GM06990 (cell line): ENCODE results near the gene ARMC7.

Experiments
- DNase-seq: peaks from one replicate; pipeline ENCODE4 v3.0.0-alpha.2; 2011; ENCODE audit not compliant: insufficient read length; ENCODE audit errors: extremely low read depth
- H3K27me3 ChIP-seq: replicated peaks from 2 replicates; pipeline ENCODE4 v1.6.0; 2011; ENCODE audit warnings: low read length; ENCODE audit not compliant: control insufficient read depth, insufficient read depth
- H3K36me3 ChIP-seq: 2 replicates; pipeline ENCODE4 v1.5.1; 2011; ENCODE audit warnings: low read length; ENCODE audit not compliant: control insufficient read depth, insufficient read depth
- H3K4me3 ChIP-seq: replicated peaks from 2 replicates; pipeline ENCODE4 v1.5.1; 2011; ENCODE audit warnings: low read depth, mild to moderate bottlenecking, control low read depth, low read length
- CTCF ChIP-seq: IDR thresholded peaks from 2 replicates; pipeline ENCODE4 v1.5.1; 2011; ENCODE audit warnings: low read length, control low read depth, mild to moderate bottlenecking, inconsistent platforms; ENCODE audit not compliant: insufficient read depth, poor library complexity, severe bottlenecking

ARMC7 gene

GRCh38 chr17:75063626-75064025 lies 46.1 kb upstream of the ARMC7 start:
- peaks cover 16% of the 10 kb centered on the region for H3K36me3 ChIP-seq

GRCh38 chr17:75064040-75064439 lies 45.7 kb upstream of the ARMC7 start:
- H3K4me3 ChIP-seq = no peak overlapping the region
- no peak for TF ChIP-seq CTCF
- peaks cover 16% of the 10 kb centered on the region for H3K36me3 ChIP-seq
- H3K27me3 ChIP-seq = no peaks in the 10 kb centered on the region
- DNase-seq = no peak

More at GRCh38 chr17:75063626-75064025, 46.1 kb upstream of the ARMC7 start:
- TF ChIP-seq CTCF = no peak
- Histone ChIP-seq H3K27me3 (no peaks in the 10 kb centered on the region), H3K4me3 (no peak overlapping the region)
- DNase-seq = no peak

- H3K4me3 ChIP-seq = no peak overlapping the region
- DNase-seq = no peak
- peaks cover 16% of the 10 kb centered on the region for H3K36me3 ChIP-seq
- no peaks in the 10 kb centered on the region for H3K27me3 ChIP-seq
- TF ChIP-seq CTCF = no peak
Observed at GRCh38 chr17:75064460-75064859, 45.3 kb upstream of the ARMC7 start.

GRCh38 chr17:75064867-75065561 lies 44.8 kb upstream of the ARMC7 start:
- H3K36me3 ChIP-seq = peaks cover 11% of the 10 kb centered on the region
- H3K4me3 ChIP-seq = no peak overlapping the region
- no peaks in the 10 kb centered on the region for H3K27me3 ChIP-seq
- DNase-seq = no peak
- TF ChIP-seq CTCF = no peak

- no peak for TF ChIP-seq CTCF
- DNase-seq = no peak
- Histone ChIP-seq H3K27me3 (no peaks in the 10 kb centered on the region), H3K36me3 (peaks cover 11% of the 10 kb centered on the region), H3K4me3 (no peak overlapping the region)
Observed at GRCh38 chr17:75065562-75066151, 44.1 kb upstream of the ARMC7 start.
